GM23338 (cell line): ENCODE measurements around the gene PRKAR1B. TPM values are rescaled to one million over a fixed set of nuclear protein-coding genes. Genes with fewer than 3 reads are reported as not detected.

Source experiments
- ATAC-seq: fragments of 200-7000 bp; cut with Tn5 transposase; 3 replicates; pipeline ENCODE4 v1.9.1; 2020
- DNase-seq: peaks from one replicate; pipeline ENCODE4 v3.0.0-alpha.2; 2015; ENCODE audit warnings: low spot score
- H2AFZ ChIP-seq: fragments of 200-600 bp; sonication (generic); 2 replicates; pipeline ENCODE4 v1.8.0; 2016; ENCODE audit warnings: antibody characterized with exemption, mild to moderate bottlenecking, moderate library complexity
- H3F3A ChIP-seq: fragments of 200-600 bp; sonication (generic); replicated peaks from 2 replicates; pipeline ENCODE4 v1.8.0; 2017; ENCODE audit warnings: antibody characterized with exemption, mixed run types, low read depth
- H3K27ac ChIP-seq: fragments of 200-600 bp; sonication (generic); 2 replicates; pipeline ENCODE4 v1.6.1; 2016; ENCODE audit warnings: low read depth
- H3K27me3 ChIP-seq: fragments of 200-600 bp; sonication (generic); 2 replicates; pipeline ENCODE4 v1.8.0; 2016; ENCODE audit warnings: mild to moderate bottlenecking, mixed run types, moderate library complexity; ENCODE audit not compliant: insufficient read depth
- H3K36me3 ChIP-seq: fragments of 200-600 bp; sonication (generic); 2 replicates; pipeline ENCODE4 v1.8.0; 2016; ENCODE audit warnings: mild to moderate bottlenecking; ENCODE audit not compliant: insufficient read depth
- H3K4me1 ChIP-seq: fragments of 200-600 bp; sonication (generic); 2 replicates; pipeline ENCODE4 v1.8.0; 2016; ENCODE audit warnings: mild to moderate bottlenecking, moderate library complexity; ENCODE audit not compliant: insufficient read depth
- H3K4me2 ChIP-seq: fragments of 200-600 bp; sonication (generic); 2 replicates; pipeline ENCODE4 v1.7.1; 2017; ENCODE audit warnings: mixed run types
- H3K4me3 ChIP-seq: fragments of 200-600 bp; sonication (generic); 2 replicates; pipeline ENCODE4 v1.6.1; 2016; ENCODE audit warnings: mixed run types
- H3K79me2 ChIP-seq: fragments of 200-600 bp; sonication (generic); replicated peaks from 2 replicates; pipeline ENCODE4 v1.8.0; 2017; ENCODE audit warnings: mild to moderate bottlenecking; ENCODE audit not compliant: insufficient read depth
- H3K9me2 ChIP-seq: fragments of 200-600 bp; sonication (generic); 2 replicates; pipeline ENCODE4 v1.8.0; 2017; ENCODE audit not compliant: insufficient read depth
- H4K20me1 ChIP-seq: fragments of 200-600 bp; sonication (generic); replicated peaks from 2 replicates; pipeline ENCODE4 v1.8.0; 2017; ENCODE audit warnings: mild to moderate bottlenecking; ENCODE audit not compliant: insufficient read depth
- H3K27ac Mint-ChIP-seq: 2 replicates; pipeline ENCODE4 v1.8.0; 2020; ENCODE audit warnings: inconsistent platforms, mild to moderate bottlenecking, moderate library complexity, mixed read lengths
- H3K27me3 Mint-ChIP-seq: 3 replicates; pipeline ENCODE4 v1.8.0; 2022; ENCODE audit warnings: low read depth, mild to moderate bottlenecking, moderate library complexity, mixed read lengths, inconsistent platforms; ENCODE audit not compliant: insufficient read depth, poor library complexity
- H3K36me3 Mint-ChIP-seq: 3 replicates; pipeline ENCODE4 v1.8.0; 2021; ENCODE audit warnings: low read depth, mild to moderate bottlenecking, inconsistent platforms, moderate library complexity, mixed read lengths
- H3K4me1 Mint-ChIP-seq: 3 replicates; pipeline ENCODE4 v1.8.0; 2020; ENCODE audit warnings: mild to moderate bottlenecking, inconsistent platforms, mixed read lengths
- H3K4me3 Mint-ChIP-seq: 3 replicates; pipeline ENCODE4 v1.8.0; 2021; ENCODE audit warnings: moderate library complexity, mild to moderate bottlenecking, inconsistent platforms, mixed read lengths
- H3K9me3 Mint-ChIP-seq: 3 replicates; pipeline ENCODE4 v1.8.0; 2020; ENCODE audit warnings: moderate library complexity, mild to moderate bottlenecking, inconsistent platforms, mixed read lengths
- CREB1 ChIP-seq: fragments of 250-450 bp; sonication (Bioruptor Pico); IDR thresholded peaks from 2 replicates; pipeline ENCODE4 v1.5.0; 2020; ENCODE audit warnings: low read depth, mild to moderate bottlenecking, moderate library complexity
- ETS1 ChIP-seq: IDR thresholded peaks from 2 replicates; pipeline ENCODE4 v1.6.1; 2016; ENCODE audit warnings: antibody characterized with exemption
- EZH2phosphoT487 ChIP-seq: fragments of 200-600 bp; sonication (generic); IDR thresholded peaks from one replicate; pipeline ENCODE4 v1.8.1; 2018; ENCODE audit warnings: antibody characterized with exemption; ENCODE audit not compliant: unreplicated experiment
- JUNB ChIP-seq: IDR thresholded peaks from one replicate; pipeline ENCODE4 v1.6.1; 2016; ENCODE audit warnings: antibody characterized with exemption; ENCODE audit not compliant: unreplicated experiment
- NANOG ChIP-seq: IDR thresholded peaks from 2 replicates; pipeline ENCODE4 v1.6.1; 2016; ENCODE audit warnings: antibody characterized with exemption, borderline replicate concordance
- POLR2AphosphoS5 ChIP-seq: IDR thresholded peaks from 2 replicates; pipeline ENCODE4 v1.6.1; 2016; ENCODE audit warnings: antibody characterized with exemption, low read depth
- ZNF114 ChIP-seq: fragments of 250-450 bp; sonication (Bioruptor Pico); IDR thresholded peaks from 2 replicates; pipeline ENCODE4 v1.5.0; 2020; ENCODE audit warnings: mild to moderate bottlenecking, moderate library complexity
- ZNF331 ChIP-seq: fragments of 250-450 bp; sonication (Bioruptor Pico); IDR thresholded peaks from 2 replicates; pipeline ENCODE4 v1.5.0; 2020; ENCODE audit warnings: low read depth, mild to moderate bottlenecking, moderate library complexity
- ZNF462 ChIP-seq: fragments of 250-450 bp; sonication (Bioruptor Pico); IDR thresholded peaks from 2 replicates; pipeline ENCODE4 v1.5.0; 2020; ENCODE audit warnings: mild to moderate bottlenecking, moderate library complexity
- polyA plus RNA-seq: library from polyadenylated mRNA; unstranded; fragments of >200 nt; fragmentation: Nextera tagmentation; extraction: Ambion mirVana; gene quantifications from 2 replicates; pipeline ENCODE4 v1.2.1, GENCODE V29; 2016
- total RNA-seq: library from RNA; depleted of rRNA; stranded (reverse); fragments of >200 nt; shearing (Covaris generic); gene quantifications from 2 replicates; pipeline ENCODE4 v1.2.3, GENCODE V29; 2014

PRKAR1B gene
- total and polyA plus RNA-seq, 2 experiments from 2014 or later: 35.7 to 36.7 TPM

- TF ChIP-seq ZNF462: no peak
- no peak for TF ChIP-seq CREB1 (CRISPR knock-in tag)
- no peak for TF ChIP-seq ZNF114 (CRISPR knock-in tag)
Measured at GRCh38 chr7:506921-507622, 220.0 kb downstream of the PRKAR1B start (continued).

GRCh38 chr7:506391-506831 is 220.7 kb downstream of the PRKAR1B start:
- no peak overlapping the region for H3K4me3 ChIP-seq
- H3K36me3 ChIP-seq: no peaks in the 10 kb centered on the region; the same call in 1 of the 2 replicates
- H3F3A ChIP-seq: no peaks in the 10 kb centered on the region
- DNase-seq (no peak), ATAC-seq (no peak)
- peaks cover 7% of the 10 kb centered on the region for H3K27me3 Mint-ChIP-seq
- no peaks in the 10 kb centered on the region for H3K9me2 ChIP-seq
- H3K4me3 Mint-ChIP-seq: no peak overlapping the region
- H3K79me2 ChIP-seq: no peaks in the 10 kb centered on the region; the same call in 1 of the 2 replicates
- H3K4me2 ChIP-seq: no peak overlapping the region
- no peaks in the 10 kb centered on the region; the same call in 1 of the 2 replicates for H4K20me1 ChIP-seq
- no peak overlapping the region for H3K27ac Mint-ChIP-seq
- H3K27me3 ChIP-seq: no peaks in the 10 kb centered on the region
- no peaks in the 10 kb centered on the region for H3K4me1 ChIP-seq
- no peaks in the 10 kb centered on the region for H3K9me3 Mint-ChIP-seq
- H2AFZ ChIP-seq: no peak overlapping the region
- no peak for TF ChIP-seq CREB1 (CRISPR knock-in tag)
- no peak for TF ChIP-seq EZH2phosphoT487
- TF ChIP-seq POLR2AphosphoS5: no peak
- no peak for TF ChIP-seq ZNF331 (CRISPR knock-in tag)
- no peak for TF ChIP-seq ETS1
- TF ChIP-seq JUNB: no peak
- TF ChIP-seq NANOG: no peak
- peaks cover 8% of the 10 kb centered on the region; the same call in 2 of the 3 replicates for H3K4me1 Mint-ChIP-seq
- H3K36me3 Mint-ChIP-seq: peaks cover 56% of the 10 kb centered on the region
- H3K27ac ChIP-seq: no peak overlapping the region
